ENCODE measurements around the gene DSTN. TPM values are rescaled to one million over a fixed set of nuclear protein-coding genes. Genes with fewer than 3 reads are reported as not detected.

Gene DSTN
- total RNA-seq, 1 experiment from 2014 or later = 202 TPM

DNA sequence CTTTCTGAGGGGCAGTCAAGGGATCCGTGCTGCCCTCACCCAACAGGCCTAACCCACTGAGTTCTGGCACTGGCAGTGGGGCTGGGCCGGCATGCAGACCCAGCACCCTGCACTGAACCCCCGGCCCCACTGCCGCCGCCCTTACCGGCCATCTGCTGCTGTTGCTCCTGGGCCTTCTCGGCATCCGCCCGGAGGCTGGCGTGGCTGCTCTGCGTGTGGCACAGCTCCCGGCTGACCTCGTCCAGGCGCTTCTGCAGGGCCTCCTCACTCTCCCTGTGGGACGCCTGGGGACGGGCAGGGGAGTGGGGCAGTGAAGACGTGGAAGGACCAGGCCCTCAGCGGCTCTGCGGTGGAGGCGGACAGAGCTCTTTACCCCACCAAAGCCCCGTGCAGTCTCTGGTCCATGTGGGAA is 59.8 kb downstream of the DSTN start:
- no peak overlapping the region for H2AFZ ChIP-seq (ENCODE audit: low read depth, low read length, poor library complexity, severe bottlenecking)
- H3K9me2 ChIP-seq (ENCODE audit: insufficient read depth) = no peaks in the 10 kb centered on the region
- no peaks in the 10 kb centered on the region for H3K9me3 ChIP-seq (ENCODE audit: control insufficient read depth in 1 of 2, insufficient read depth in 1 of 2, low read depth in 1 of 2, low read length in 2 of 2)
- H3K4me3 ChIP-seq (replicated peaks in 1 of 2; ENCODE audit: low read depth in 1 of 2, low read length in 2 of 2) = no peak overlapping the region
- ATAC-seq (no peak), DNase-seq (ENCODE audit: low read depth, low spot score) (no peak)
- ChIA-PET RAD21 (ENCODE audit: low non-redundant PET in 1 of 2, low total read pairs in 2 of 2, uncharacterized antibody in 2 of 2, unreplicated experiment in 2 of 2) (no interaction called here), POLR2A (no interaction called here), CTCF (no interaction called here)
- no peak overlapping the region for H3K9ac ChIP-seq (ENCODE audit: low read length)
- H3K4me1 ChIP-seq (ENCODE audit: control insufficient read depth in 1 of 2, insufficient read depth in 2 of 2, low read length in 2 of 2) = no peaks in the 10 kb centered on the region
- intact Hi-C loops (cut with micrococcal nuclease) = no loop called here
- no peaks in the 10 kb centered on the region for H3K27me3 ChIP-seq (ENCODE audit: insufficient read depth, low read length)
- no peaks in the 10 kb centered on the region for H4K20me1 ChIP-seq (ENCODE audit: insufficient read depth)
- peaks cover 23 to 28% of the 10 kb centered on the region in 2 experiments; a peak in 3 of 4 replicates for H3K36me3 ChIP-seq (ENCODE audit: control insufficient read depth in 1 of 2, insufficient read depth in 2 of 2, low read length in 2 of 2)
- no peak overlapping the region for H3K27ac ChIP-seq (ENCODE audit: low read depth, low read length)
- H3K79me2 ChIP-seq (ENCODE audit: insufficient read depth, low read length) = no peaks in the 10 kb centered on the region
- BruUV-seq (replicated peaks) = no TSS peak
- TF ChIP-seq, protein P1, sequence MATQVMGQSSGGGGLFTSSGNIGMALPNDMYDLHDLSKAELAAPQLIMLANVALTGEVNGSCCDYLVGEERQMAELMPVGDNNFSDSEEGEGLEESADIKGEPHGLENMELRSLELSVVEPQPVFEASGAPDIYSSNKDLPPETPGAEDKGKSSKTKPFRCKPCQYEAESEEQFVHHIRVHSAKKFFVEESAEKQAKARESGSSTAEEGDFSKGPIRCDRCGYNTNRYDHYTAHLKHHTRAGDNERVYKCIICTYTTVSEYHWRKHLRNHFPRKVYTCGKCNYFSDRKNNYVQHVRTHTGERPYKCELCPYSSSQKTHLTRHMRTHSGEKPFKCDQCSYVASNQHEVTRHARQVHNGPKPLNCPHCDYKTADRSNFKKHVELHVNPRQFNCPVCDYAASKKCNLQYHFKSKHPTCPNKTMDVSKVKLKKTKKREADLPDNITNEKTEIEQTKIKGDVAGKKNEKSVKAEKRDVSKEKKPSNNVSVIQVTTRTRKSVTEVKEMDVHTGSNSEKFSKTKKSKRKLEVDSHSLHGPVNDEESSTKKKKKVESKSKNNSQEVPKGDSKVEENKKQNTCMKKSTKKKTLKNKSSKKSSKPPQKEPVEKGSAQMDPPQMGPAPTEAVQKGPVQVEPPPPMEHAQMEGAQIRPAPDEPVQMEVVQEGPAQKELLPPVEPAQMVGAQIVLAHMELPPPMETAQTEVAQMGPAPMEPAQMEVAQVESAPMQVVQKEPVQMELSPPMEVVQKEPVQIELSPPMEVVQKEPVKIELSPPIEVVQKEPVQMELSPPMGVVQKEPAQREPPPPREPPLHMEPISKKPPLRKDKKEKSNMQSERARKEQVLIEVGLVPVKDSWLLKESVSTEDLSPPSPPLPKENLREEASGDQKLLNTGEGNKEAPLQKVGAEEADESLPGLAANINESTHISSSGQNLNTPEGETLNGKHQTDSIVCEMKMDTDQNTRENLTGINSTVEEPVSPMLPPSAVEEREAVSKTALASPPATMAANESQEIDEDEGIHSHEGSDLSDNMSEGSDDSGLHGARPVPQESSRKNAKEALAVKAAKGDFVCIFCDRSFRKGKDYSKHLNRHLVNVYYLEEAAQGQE (IDR thresholded peaks at IDR 0.05; ENCODE audit: low read depth) = no peak
- no peak overlapping the region for H3K4me2 ChIP-seq (ENCODE audit: low read length)

DNA sequence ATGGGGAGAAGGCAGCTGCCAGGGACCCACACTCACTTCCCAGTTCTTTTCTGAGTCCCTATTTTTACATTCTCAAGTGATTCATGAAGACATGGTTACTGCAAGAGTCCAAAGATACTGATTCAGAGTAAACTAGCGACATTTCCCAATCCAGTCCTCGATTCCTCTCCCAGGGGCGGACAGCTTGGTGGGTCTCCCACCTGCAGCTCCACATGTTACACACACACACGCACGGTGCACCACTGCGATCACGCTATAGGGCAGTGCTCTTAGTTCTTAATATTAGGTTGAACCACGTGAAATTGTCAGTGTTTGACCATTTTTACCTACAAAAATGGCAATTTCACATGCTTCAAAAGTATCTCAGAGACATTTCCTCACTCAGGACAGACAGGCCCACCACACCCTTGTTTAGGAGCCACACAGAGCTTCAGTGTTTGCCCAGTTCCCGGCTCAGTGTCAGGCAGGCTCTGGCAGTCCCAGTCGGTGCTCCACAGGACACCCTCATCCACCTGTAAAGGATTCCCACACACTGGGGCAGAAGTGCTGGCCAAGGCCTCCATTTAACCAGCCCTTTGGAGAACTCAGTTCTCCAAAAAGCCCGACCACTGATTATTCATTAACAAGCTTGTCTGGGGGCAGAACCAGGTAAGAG is 60.4 kb downstream of the DSTN start:
- H3K4me2 ChIP-seq (ENCODE audit: low read length) = no peak overlapping the region
- H3K79me2 ChIP-seq (ENCODE audit: insufficient read depth, low read length) = no peaks in the 10 kb centered on the region
- no peak for DNase-seq (ENCODE audit: low read depth, low spot score)
- no peaks in the 10 kb centered on the region for H4K20me1 ChIP-seq (ENCODE audit: insufficient read depth)
- no peaks in the 10 kb centered on the region for H3K9me3 ChIP-seq (ENCODE audit: control insufficient read depth in 1 of 2, insufficient read depth in 1 of 2, low read depth in 1 of 2, low read length in 2 of 2)
- no peak overlapping the region for H3K9ac ChIP-seq (ENCODE audit: low read length)
- no peak for ATAC-seq
- no peaks in the 10 kb centered on the region for H3K4me1 ChIP-seq (ENCODE audit: control insufficient read depth in 1 of 2, insufficient read depth in 2 of 2, low read length in 2 of 2)
- H3K27me3 ChIP-seq (ENCODE audit: insufficient read depth, low read length) = no peaks in the 10 kb centered on the region
- ChIA-PET RAD21 (ENCODE audit: low non-redundant PET in 1 of 2, low total read pairs in 2 of 2, uncharacterized antibody in 2 of 2, unreplicated experiment in 2 of 2) (no interaction called here), CTCF (interaction anchor here (1.4 kb wide), 1 partner anchor 309 kb away, joined by 3 read pairs; no protein-coding TSS in a partner anchor), POLR2A (no interaction called here)
- H3K36me3 ChIP-seq (ENCODE audit: control insufficient read depth in 1 of 2, insufficient read depth in 2 of 2, low read length in 2 of 2) = peaks cover 23 to 25% of the 10 kb centered on the region in 2 experiments; a peak in 3 of 4 replicates
- no TSS peak for BruUV-seq (replicated peaks)
- H3K27ac ChIP-seq (ENCODE audit: low read depth, low read length) = no peak overlapping the region
- no peak overlapping the region for H3K4me3 ChIP-seq (replicated peaks in 1 of 2; ENCODE audit: low read depth in 1 of 2, low read length in 2 of 2)
- H2AFZ ChIP-seq (ENCODE audit: low read depth, low read length, poor library complexity, severe bottlenecking) = no peak overlapping the region
- intact Hi-C loops (cut with micrococcal nuclease) = no loop called here
- H3K9me2 ChIP-seq (ENCODE audit: insufficient read depth) = no peaks in the 10 kb centered on the region
- TF ChIP-seq SRF (IDR thresholded peaks at IDR 0.05; ENCODE audit: low read depth) (no peak), TCF7L2 (IDR thresholded peaks at IDR 0.05; ENCODE audit: borderline replicate concordance, extremely low read depth, insufficient read depth, insufficient read length) (no peak), POLR2AphosphoS5 (IDR thresholded peaks at IDR 0.05; ENCODE audit: low read depth, low read length) (no peak), ZNF274 (IDR thresholded peaks at IDR 0.05; ENCODE audit: low read depth, low read length) (no peak), EGR1 (IDR thresholded peaks at IDR 0.05; ENCODE audit: low read depth) (no peak), EZH2 (IDR thresholded peaks at IDR 0.05) (no peak), SP1 (IDR thresholded peaks at IDR 0.05; ENCODE audit: low read depth) (no peak)
- TF ChIP-seq, protein P1 (IDR thresholded peaks at IDR 0.05; ENCODE audit: low read depth) = no peak
- TF ChIP-seq, protein P2, sequence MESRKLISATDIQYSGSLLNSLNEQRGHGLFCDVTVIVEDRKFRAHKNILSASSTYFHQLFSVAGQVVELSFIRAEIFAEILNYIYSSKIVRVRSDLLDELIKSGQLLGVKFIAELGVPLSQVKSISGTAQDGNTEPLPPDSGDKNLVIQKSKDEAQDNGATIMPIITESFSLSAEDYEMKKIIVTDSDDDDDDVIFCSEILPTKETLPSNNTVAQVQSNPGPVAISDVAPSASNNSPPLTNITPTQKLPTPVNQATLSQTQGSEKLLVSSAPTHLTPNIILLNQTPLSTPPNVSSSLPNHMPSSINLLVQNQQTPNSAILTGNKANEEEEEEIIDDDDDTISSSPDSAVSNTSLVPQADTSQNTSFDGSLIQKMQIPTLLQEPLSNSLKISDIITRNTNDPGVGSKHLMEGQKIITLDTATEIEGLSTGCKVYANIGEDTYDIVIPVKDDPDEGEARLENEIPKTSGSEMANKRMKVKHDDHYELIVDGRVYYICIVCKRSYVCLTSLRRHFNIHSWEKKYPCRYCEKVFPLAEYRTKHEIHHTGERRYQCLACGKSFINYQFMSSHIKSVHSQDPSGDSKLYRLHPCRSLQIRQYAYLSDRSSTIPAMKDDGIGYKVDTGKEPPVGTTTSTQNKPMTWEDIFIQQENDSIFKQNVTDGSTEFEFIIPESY (IDR thresholded peaks at IDR 0.05; ENCODE audit: extremely low read depth, insufficient replicate concordance, low read length) = no peak
